Kidney (tissue), 14 donors: Measurements from ENCODE around the gene CEMP1. TPM values are rescaled to one million over a fixed set of nuclear protein-coding genes. Genes with fewer than 3 reads are reported as not detected.

Source experiments
- DNase-seq, 5 donors: peaks; one replicate each; pipeline ENCODE4 v3.0.0-alpha.2; 2013 to 2020
- FAIRE-seq: peaks from 2 replicates; lab custom pipeline; 2012; peaks lifted over from hg19 to GRCh38; lab: Jason Lieb, UNC
- H3K27ac ChIP-seq, 2 donors: one replicate each; pipeline ENCODE4 v1.7.0; 2013; ENCODE audit warnings: low read depth in 2 of 2, low read length in 2 of 2, inconsistent platforms in 1 of 2
- H3K27me3 ChIP-seq: one replicate; pipeline ENCODE4 v1.7.1; 2013; ENCODE audit warnings: low read length, inconsistent platforms; ENCODE audit not compliant: control insufficient read depth, insufficient read depth
- H3K36me3 ChIP-seq, 3 donors: one replicate each; pipeline versions ENCODE4 v1.7.0 to v1.7.1; 2013; ENCODE audit warnings: low read length in 3 of 3, control low read depth in 1 of 3, inconsistent platforms in 1 of 3; ENCODE audit not compliant: insufficient read depth in 3 of 3, control insufficient read depth in 2 of 3
- H3K4me1 ChIP-seq, 3 donors: one replicate each; pipeline versions ENCODE4 v1.7.0 to v1.7.1; 2013; ENCODE audit warnings: low read length in 3 of 3, inconsistent platforms in 1 of 3, low read depth in 1 of 3; ENCODE audit not compliant: control insufficient read depth in 2 of 3, insufficient read depth in 2 of 3
- H3K4me3 ChIP-seq, 3 donors: one replicate each; pipeline versions ENCODE4 v1.7.0 to v1.8.1; 2013; ENCODE audit warnings: low read length in 3 of 3, control low read depth in 1 of 3, inconsistent platforms in 1 of 3
- H3K9ac ChIP-seq, 3 donors: one replicate each; pipeline versions ENCODE4 v1.7.0 to v1.7.1; 2013; ENCODE audit warnings: low read length in 3 of 3, control low read depth in 1 of 3, inconsistent platforms in 1 of 3
- H3K9me3 ChIP-seq, 3 donors: one replicate each; pipeline versions ENCODE4 v1.7.0 to v1.7.1; 2013; ENCODE audit warnings: low read length in 3 of 3, control low read depth in 1 of 3, inconsistent platforms in 1 of 3; ENCODE audit not compliant: control insufficient read depth in 2 of 3, insufficient read depth in 1 of 3
- CTCF ChIP-seq: IDR thresholded peaks from 3 replicates; pipeline ENCODE4 v1.5.1; 2012; ENCODE audit warnings: mild to moderate bottlenecking, moderate library complexity, borderline replicate concordance; ENCODE audit not compliant: insufficient read depth; ENCODE audit errors: extremely low read depth
- intact Hi-C: fragments of 100-400 bp; cut with DNase I; formaldehyde crosslinking; loops from one replicate; pipeline ENCODE4 v1.11.1; 2022
- polyA plus RNA-seq: library from polyadenylated mRNA; stranded (reverse); fragments of 350-450 nt; fragmentation: Illumina TruSeq; extraction: RNeasy Lipid Tissue Mini Kit (QIAGEN cat#74804); gene quantifications from one replicate; pipeline ENCODE4 v1.2.3, GENCODE V29; 2014; ENCODE audit warnings: low read depth, low replicate concordance; ENCODE audit not compliant: insufficient read depth
- total RNA-seq: library from RNA; stranded (reverse); fragmentation: NEBNext Ultra II Directional; extraction: Animal tissue kit (Norgen Biotek cat#: 25700); gene quantifications from one replicate; pipeline ENCODE4 v1.2.1, GENCODE V29; 2021
- donor health status: control.
- donor health status: control.
- donor health status: control.
- donor health status: control.
- donor health status: control.
- donor health status: DM: yes; HTN: yes; CAD: no.
- donor health status: Normal renal cell carcinoma (clear cell type).

The CEMP1 gene
- total and polyA plus RNA-seq, 2 donors from 2014 or later = 0.54 TPM; not detected in 1

- intact Hi-C loops = no loop called here
- DNase-seq = peak in 2 of 5 donors; percentile 52 to 81
- no peak for FAIRE-seq
- Histone ChIP-seq H3K9me3 (no peaks in the 10 kb centered on the region), H3K4me1 (peaks cover 0 to 6% (median 4%) of the 10 kb centered on the region in 3 donors), H3K36me3 (peaks cover 0 to 7% (median 6%) of the 10 kb centered on the region in 3 donors), H3K27ac (no peak overlapping the region), H3K4me3 (no peak overlapping the region), H3K9ac (no peak overlapping the region), H3K27me3 (no peaks in the 10 kb centered on the region)
- TF ChIP-seq CTCF = no peak
These were observed 1.1 kb downstream of the CEMP1 start for GRCh38 chr16:2529961-2530628.

- peak in 2 of 5 donors; percentile 44 to 75 for DNase-seq
- H3K9me3 ChIP-seq = no peaks in the 10 kb centered on the region
- H3K4me3 ChIP-seq = no peak overlapping the region
- H3K27me3 ChIP-seq = no peaks in the 10 kb centered on the region
- no peak overlapping the region for H3K27ac ChIP-seq
- no peak overlapping the region for H3K9ac ChIP-seq
- TF ChIP-seq CTCF = no peak
- FAIRE-seq = no peak
- intact Hi-C loops = no loop called here
- H3K36me3 ChIP-seq = peaks cover 0 to 10% (median 7%) of the 10 kb centered on the region in 3 donors
- H3K4me1 ChIP-seq = peaks cover 0 to 10% (median 6%) of the 10 kb centered on the region in 3 donors
These were observed 1.9 kb downstream of the CEMP1 start for GRCh38 chr16:2529061-2529931.

GRCh38 chr16:2528161-2529060, 2.8 kb downstream of the CEMP1 start:
- peak in 3 of 5 donors; percentile 8 to 74 (median 51) for DNase-seq
- Histone ChIP-seq H3K4me1 (peaks cover 0 to 14% (median 10%) of the 10 kb centered on the region in 3 donors), H3K27me3 (no peaks in the 10 kb centered on the region), H3K27ac (no peak overlapping the region), H3K9me3 (no peaks in the 10 kb centered on the region), H3K4me3 (no peak overlapping the region), H3K9ac (no peak overlapping the region), H3K36me3 (peaks cover 0 to 15% (median 7%) of the 10 kb centered on the region in 3 donors)
- intact Hi-C loops = no loop called here
- no peak for TF ChIP-seq CTCF
- FAIRE-seq = no peak
